Neural cell (in vitro differentiated cells): ENCODE measurements around the gene MCAM.

Experiments
- CTCF ChIP-seq: fragments of 450-650 bp; IDR thresholded peaks from 2 replicates; pipeline ENCODE4 v1.5.1; 2014; ENCODE audit warnings: antibody characterized with exemption, mild to moderate bottlenecking, moderate library complexity; ENCODE audit not compliant: poor library complexity, severe bottlenecking
- RAD21 ChIP-seq: fragments of 450-650 bp; conservative IDR thresholded peaks from 2 replicates; pipeline ENCODE4 v1.6.1; 2014; ENCODE audit warnings: antibody characterized with exemption, mild to moderate bottlenecking, moderate library complexity
- TAF1 ChIP-seq: IDR thresholded peaks from 2 replicates; pipeline ENCODE4 v1.6.1; 2012; ENCODE audit warnings: low read depth

GRCh38 chr11:119273721-119274120 is 43.2 kb downstream of the MCAM start:
- TF ChIP-seq CTCF (no peak), TAF1 (no peak), RAD21 (no peak)
